IPS-18c (cell line): ENCODE data around the gene APOL5.
"Not testable (repeated sequence)": the region's sequence is repeated elsewhere in the genome, so short reads cannot be mapped to it uniquely, and the experiment has no call there.

Source experiments
- H3K4me3 ChIP-seq: 2 replicates; pipeline ENCODE4 v1.7.0; 2013; ENCODE audit warnings: low read depth, mild to moderate bottlenecking, low read length, moderate library complexity; ENCODE audit not compliant: insufficient read depth
- H3K9me3 ChIP-seq: one replicate; pipeline ENCODE4 v1.6.1; 2013; ENCODE audit warnings: mild to moderate bottlenecking, low read length, moderate library complexity; ENCODE audit not compliant: control insufficient read depth, insufficient read depth

Gene APOL5, protein sequence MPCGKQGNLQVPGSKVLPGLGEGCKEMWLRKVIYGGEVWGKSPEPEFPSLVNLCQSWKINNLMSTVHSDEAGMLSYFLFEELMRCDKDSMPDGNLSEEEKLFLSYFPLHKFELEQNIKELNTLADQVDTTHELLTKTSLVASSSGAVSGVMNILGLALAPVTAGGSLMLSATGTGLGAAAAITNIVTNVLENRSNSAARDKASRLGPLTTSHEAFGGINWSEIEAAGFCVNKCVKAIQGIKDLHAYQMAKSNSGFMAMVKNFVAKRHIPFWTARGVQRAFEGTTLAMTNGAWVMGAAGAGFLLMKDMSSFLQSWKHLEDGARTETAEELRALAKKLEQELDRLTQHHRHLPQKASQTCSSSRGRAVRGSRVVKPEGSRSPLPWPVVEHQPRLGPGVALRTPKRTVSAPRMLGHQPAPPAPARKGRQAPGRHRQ

DNA sequence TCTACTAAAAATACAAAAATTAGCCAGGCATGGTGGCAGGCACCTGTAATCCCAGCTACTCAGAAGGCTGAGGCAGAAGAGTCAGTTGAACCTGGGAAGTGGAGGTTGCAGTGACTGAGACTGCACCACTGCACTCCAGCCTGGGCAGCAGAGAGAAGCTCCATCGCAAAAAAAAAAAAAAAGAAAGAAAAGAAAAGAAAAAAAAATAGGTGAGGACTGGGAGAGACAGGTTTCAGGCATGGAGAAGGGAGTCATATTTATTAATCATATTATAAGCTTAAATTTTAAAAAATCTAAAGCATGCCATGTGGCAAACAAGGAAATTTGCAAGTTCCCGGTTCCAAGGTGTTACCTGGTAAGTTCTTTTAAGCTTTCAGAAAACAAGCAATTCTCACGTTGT lies at the start of gene APOL5:
Gene APOL5, plus strand, starts transcription at position 301 of the 400 bp plus-strand sequence. Its CDS starts 0 bp downstream, at position 301.
- no peak within 1 kb of the TSS for H3K4me3 ChIP-seq
- no peaks in the 10 kb centered on the region for H3K9me3 ChIP-seq

DNA sequence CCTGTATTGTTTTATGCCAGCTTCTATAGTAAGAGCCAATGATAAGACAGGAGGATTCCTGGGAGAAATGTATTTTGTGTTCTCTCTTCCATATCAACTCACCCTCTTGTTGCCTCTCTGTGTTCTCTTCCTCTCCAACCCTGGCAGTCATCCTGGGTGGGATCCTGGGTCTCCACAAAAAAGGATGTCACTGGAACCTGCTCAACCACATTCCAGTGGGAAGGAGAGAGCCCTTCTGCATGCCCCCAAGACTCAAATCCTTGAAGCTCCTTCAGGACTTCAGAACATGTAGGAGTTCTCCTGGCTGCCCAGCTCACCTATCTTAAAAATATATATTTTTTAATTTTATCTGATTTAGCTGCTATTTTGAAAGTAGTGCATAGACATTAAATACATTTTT lies 43.3 kb upstream of the APOL5 start:
- Histone ChIP-seq H3K4me3 (no peak overlapping the region), H3K9me3 (peaks cover 4% of the 10 kb centered on the region)

DNA sequence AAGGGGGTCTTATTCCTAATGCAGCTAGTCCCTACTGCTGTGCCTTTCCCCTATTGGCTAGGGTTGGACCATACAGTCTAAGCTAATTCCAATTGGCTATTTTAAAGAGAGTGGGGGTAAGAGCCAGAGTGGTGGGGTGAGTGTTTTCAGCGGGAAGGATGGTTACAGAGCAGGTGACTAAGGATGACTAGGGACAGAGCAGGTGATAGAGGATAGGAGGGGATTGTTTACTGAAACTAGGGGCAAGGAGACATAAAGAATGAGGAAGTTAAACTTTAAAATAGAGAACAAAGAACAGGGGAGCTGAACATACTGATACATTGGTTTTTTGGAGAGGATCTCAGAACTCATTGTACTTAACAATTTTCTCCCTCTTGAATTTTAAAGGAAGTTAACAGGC lies 41.6 kb upstream of the APOL5 start:
- not testable (repeated sequence) for H3K4me3 ChIP-seq, H3K9me3 ChIP-seq

DNA sequence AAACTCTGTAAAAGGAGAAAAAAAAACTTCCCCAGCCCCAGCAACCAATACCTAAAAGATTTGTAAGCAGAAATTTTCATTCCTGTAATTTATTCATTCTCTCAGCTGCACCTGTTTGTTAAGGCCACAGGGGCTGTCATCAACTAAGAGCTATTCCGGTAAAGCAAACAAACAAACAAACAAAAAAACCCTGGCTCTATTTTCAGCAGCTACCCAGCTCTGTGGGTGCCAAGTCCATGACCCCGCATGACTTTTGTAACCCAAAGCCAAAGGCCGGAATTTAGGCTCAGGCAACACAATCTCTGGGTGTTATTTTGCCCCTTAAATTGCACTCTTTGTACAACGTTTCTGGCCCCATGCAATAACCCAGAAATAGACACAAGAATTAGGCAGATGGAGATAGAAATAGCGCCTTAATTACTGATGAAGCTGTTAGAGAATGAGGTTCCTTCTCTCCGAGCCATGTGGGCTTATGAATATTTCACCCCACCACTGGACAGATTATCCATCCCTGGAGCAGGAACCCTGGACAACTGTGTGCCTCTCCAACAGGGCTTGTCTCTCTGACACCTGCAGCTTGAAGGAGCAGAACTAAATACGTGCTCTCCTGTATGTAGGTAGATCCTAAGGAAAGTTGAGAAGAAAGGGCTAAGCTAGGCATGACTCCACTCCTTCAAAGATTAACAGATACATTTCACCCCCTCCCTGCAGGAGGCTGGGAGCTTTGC lies 40.0 kb upstream of the APOL5 start:
- H3K9me3 ChIP-seq: peaks cover 17% of the 10 kb centered on the region
- no peak overlapping the region for H3K4me3 ChIP-seq

DNA sequence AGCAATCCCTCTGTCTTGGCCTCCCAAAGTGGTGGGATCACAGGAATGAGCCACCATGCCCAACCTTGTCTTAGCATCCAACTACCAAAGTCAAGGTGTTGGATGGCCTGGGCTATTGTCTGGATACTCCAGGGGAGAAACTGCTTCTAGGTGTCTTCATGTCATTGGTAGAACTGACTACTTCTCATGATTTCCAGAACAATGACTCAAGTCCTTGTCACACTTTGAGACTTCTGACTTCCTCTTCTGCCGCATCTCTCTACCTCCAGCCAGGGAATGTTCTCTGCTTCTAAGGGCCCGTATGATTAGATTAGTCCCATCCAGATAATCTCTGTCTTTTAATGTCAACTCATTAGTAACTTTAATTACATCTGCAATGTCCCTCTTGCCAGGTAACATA lies 38.8 kb upstream of the APOL5 start:
- Histone ChIP-seq H3K9me3 (peaks cover 17% of the 10 kb centered on the region), H3K4me3 (no peak overlapping the region)

DNA sequence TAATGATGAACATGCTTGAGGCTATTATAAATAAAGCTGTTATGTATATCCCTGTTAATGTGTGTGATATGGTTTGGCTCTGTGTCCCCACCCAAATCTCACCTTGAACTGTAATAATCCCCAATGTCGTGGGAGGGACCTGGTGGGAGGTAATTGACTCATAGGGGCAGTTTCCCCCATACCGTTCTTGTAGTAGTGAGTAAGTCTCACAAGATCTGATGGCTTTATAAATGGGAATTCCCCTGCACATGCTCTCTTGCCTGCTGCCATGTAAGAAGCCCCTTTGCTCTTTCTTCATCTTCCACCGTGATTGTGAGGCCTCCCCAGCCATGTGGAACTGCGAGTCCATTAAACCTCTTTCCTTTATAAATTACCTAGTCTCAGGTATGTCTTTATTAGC lies 38.2 kb upstream of the APOL5 start:
- H3K9me3 ChIP-seq: peaks cover 17% of the 10 kb centered on the region
- not testable (repeated sequence) for H3K4me3 ChIP-seq

DNA sequence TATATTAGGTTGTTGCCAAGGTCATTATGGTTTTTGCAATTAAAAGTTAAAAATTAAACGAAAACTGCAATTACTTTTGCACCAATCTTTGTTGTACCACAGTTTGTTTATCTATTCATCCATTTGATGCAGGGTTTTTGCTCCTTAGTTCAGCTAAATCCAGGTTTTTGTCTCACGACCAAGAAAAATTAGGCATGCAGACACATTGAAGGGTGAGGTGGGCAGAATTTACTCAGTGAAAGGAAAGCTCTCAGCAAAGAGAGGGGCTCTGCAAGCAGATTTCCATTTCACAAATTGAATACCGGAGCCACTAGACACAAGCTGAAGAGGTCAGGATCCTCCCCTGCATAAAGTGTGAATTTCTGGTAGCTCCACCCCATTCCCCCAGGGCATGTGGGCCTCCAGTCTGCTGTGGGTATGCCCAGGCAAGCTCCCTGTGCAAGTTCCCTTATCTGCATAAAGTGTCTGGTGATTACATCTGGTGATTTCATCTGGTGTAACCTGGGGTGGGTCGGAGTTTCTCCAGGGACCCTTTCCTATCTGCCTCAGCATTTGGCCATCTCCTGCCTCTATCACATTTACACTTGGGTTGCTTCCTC lies 36.1 kb upstream of the APOL5 start:
- no peak overlapping the region for H3K4me3 ChIP-seq
- H3K9me3 ChIP-seq: peaks cover 13% of the 10 kb centered on the region

DNA sequence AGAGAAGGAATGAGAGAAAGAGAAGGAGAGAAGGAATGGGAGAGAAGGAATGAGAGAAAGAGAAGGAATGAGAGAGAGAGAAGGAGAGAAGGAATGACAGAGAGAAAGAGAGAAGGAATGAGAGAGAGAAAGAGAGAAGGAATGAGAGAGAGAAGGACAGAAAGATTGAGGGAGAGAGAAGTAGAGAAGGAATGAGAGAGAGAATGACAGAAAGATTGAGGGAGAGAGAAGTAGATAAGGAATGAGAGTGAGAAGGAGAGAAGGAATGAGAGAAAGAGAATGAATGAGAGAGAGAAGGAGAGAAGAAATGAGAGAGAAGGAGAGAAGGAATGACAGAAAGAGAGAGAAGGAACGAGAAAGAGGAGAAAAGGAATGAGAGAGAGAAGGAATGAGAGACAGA lies 34.1 kb upstream of the APOL5 start:
- peaks cover 13% of the 10 kb centered on the region for H3K9me3 ChIP-seq
- H3K4me3 ChIP-seq: no peak overlapping the region

DNA sequence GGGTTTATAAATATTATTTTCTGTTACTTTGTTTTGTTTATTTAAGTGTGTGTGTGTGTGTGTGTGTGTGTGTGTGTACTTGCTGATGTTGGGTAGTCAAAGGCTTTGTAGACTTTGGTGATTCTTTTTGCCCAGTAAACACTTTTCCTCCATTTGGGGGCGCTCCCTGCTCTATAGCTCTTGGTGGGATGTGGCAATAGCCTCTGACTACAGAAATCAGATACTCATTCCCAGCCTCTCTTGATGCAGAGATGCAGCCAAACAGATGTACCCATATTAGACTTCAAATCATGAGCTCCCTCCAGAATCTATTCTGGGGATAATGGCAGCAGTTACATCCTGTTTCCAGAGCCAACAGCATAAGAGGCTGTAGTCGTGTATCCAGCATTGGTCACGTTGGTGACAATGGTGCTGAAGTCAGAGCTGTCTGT lies 33.4 kb upstream of the APOL5 start:
- H3K4me3 ChIP-seq: no peak overlapping the region

DNA sequence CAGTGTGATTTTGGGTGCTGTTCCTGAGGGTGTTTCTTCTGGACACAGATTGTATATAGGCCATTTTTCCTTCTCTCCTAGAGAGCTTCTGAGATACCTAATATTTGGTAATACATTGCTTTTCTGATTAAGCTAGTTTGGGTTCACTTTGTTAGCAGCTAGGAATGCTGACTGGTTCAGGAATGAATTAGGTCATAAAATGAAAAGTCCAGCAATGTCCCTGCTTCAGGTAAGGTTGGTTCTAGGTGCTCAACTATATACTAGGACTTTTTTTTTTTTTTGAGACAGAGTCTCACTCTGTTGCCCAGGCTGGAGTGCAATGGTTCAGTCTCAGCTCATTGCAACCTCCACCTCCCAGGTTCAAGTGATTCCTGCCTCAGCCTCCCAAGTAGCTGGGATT lies 32.9 kb upstream of the APOL5 start:
- no peak overlapping the region for H3K4me3 ChIP-seq
- H3K9me3 ChIP-seq: peaks cover 11% of the 10 kb centered on the region

More for the DNA sequence above, 33.4 kb upstream of the APOL5 start:
- H3K9me3 ChIP-seq: peaks cover 13% of the 10 kb centered on the region

DNA sequence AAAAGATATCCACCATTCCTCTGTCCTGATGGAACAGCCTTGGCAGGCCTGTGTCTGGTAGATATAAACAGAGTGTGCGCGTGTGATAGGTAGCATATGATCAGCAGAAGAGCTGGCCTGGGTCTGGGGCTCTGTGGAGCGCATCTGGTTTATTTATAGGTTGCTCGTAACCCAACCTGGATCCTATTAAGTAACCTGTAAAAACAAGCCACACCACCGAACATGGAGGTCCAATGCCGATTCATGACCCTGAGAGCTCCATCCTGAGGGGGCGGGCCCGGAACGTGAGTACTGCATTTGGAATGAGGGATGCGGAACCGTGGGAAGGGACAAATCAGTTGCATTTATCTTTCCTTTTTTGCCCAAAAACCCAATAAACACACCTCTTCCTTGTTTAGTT lies 31.9 kb upstream of the APOL5 start:
- H3K4me3 ChIP-seq: no peak overlapping the region

DNA sequence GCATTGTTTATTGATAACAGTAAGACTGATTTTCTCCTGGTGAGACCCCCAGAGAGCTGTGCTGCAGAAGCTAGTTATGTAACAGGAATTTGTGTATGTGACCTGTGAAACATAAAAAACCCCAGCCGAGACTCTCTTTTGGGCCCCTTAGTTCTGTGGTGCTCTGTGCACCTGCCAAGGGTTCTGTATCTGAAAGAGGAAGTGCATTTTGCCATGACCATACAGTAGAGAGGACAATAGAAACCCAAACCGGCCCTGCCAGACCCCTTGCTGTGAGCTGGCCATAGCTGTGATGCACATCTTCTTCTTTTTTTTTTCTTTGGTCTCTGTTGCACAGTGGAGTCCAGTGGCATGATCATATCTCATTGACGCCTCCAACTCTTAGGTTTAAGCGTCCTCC lies 31.4 kb upstream of the APOL5 start:
- Histone ChIP-seq H3K4me3 (no peak overlapping the region), H3K9me3 (peaks cover 5% of the 10 kb centered on the region)

More for the DNA sequence above, 31.9 kb upstream of the APOL5 start:
- H3K9me3 ChIP-seq: peaks cover 11% of the 10 kb centered on the region

DNA sequence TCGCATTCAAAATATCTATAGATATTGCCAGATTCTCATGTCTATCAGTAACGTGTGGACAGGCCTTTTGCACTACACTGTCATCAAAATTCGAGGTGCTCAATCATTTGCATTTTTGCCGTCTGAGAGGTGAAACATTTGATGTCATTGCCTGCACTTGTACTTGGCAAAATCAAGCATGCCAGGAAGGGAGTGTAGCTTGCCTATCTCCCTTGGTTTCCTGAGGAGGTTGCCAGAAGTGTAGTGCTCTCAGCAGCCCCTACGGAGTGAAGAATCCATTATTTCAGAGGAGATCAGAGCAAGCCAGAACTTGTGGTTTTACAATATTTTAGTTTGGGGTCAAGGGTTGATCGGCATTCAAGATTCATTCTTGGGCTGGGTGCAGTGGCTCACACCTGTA lies 30.2 kb upstream of the APOL5 start:
- Histone ChIP-seq H3K9me3 (no peaks in the 10 kb centered on the region), H3K4me3 (no peak overlapping the region)

DNA sequence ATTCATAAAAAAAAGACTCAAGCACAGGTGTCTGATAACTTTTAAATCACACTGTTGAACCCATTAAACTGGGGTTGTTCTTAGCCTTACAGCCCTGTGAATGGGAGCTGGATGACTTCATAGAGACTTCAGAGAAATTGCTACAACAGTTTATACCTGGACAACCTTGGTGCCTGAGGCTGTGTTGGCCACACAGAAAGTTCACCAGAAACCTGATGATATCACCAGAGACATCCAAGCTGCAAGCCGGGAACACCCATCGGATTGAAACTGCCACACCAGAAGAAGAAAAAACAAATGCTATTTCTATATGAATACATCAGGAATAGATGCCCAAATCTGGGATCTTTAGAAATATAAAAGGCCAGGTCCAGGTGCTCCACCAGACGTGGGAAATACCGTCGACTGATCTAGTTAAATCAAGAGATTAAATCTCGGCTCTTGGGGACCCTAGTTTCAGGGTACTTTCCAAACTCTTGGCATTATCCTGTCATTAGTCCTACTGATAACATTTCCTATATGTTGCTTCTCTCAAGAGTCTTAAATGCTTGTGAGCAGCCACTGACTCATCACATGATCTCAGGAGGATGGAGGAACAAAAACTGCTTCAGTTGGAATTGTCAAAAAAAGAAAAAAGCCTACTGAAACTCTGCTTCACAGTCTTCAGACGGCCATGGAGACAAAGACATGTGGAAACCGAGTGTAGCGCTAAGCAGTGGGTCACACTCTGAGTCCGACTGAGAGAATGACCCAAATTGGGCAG lies 28.6 kb upstream of the APOL5 start:
- Histone ChIP-seq H3K4me3 (no peak overlapping the region), H3K9me3 (no peaks in the 10 kb centered on the region)

DNA sequence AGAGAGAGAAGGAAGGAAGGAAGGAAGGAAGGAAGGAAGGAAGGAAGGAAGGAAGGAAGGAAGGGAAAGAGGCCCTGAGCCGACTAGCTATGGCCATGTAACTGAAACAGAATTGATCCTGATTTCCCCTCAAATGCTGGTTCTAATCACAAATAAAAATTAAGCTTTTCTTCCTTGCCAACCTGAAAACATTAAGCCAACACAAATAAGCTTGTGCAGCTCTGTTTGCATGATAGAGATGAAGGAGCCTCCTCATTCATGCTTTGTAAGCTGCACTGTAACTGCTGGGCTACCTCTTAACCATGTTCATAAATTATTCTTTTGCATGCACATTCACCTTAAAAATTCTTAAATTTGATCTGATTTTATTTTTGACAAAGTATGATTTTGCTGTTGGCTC lies 27.7 kb upstream of the APOL5 start:
- no peaks in the 10 kb centered on the region for H3K9me3 ChIP-seq
- H3K4me3 ChIP-seq: no peak overlapping the region

DNA sequence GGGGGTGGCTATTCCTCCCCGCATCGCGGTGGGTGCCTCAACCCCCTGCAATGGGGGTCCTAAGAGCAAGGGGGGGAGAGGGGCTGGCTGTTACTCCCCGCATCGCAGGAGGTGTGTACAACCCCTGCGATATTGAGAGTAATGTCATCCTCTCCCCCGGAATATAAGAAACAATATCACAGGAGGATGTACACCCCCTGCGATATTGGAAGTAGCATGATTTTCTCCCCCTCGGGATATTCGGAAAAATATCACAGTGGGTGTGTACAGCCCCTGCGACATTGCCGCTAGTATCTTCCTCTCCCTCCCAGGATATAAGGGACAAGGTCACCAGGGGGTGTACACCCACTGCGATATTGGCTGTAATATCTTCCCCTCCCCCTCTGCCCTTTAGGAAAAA lies 22.5 kb upstream of the APOL5 start:
- Histone ChIP-seq H3K9me3 (no peaks in the 10 kb centered on the region), H3K4me3 (no peak overlapping the region)

DNA sequence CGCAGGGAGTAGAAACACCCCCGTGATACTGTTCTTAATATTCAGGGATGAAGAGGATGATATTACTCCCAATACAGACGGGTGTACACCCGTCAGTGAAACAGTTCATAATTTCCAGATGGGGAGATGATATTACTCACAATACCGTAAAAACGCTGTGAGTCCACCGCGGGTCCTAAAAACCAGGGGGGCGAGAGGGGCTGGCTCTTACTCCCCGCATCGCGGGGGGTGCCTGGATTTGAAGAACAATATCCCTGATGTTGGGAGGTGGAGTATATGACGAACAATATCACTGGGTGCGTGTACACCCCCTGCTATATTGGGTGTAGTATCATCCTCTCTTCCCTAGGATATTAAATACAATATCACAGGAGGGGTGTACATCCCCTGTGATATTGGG lies 20.5 kb upstream of the APOL5 start:
- Histone ChIP-seq H3K4me3 (no peak overlapping the region), H3K9me3 (no peaks in the 10 kb centered on the region)
